Measurements from ENCODE around the gene PLCL2.

Gene PLCL2

GRCh38 chr3:17047894-17048293, 163.1 kb downstream of the PLCL2 start:
- DNase-seq: no peak

- peak; percentile 75 to 76 for DNase-seq
These were observed 165.3 kb downstream of the PLCL2 start for GRCh38 chr3:17050071-17050470.

- DNase-seq: peak; percentile 45 to 49
These were observed 165.8 kb downstream of the PLCL2 start for GRCh38 chr3:17050506-17050905.

GRCh38 chr3:17052363-17052762, 167.6 kb downstream of the PLCL2 start:
- peak; percentile 78 to 86 for DNase-seq

GRCh38 chr3:17054301-17054981, 169.7 kb downstream of the PLCL2 start:
- DNase-seq: peak in 1 of 2 donors; percentile 16

GRCh38 chr3:17054982-17055343, 170.2 kb downstream of the PLCL2 start:
- no peak for DNase-seq

- no peak for DNase-seq
These were observed 170.9 kb downstream of the PLCL2 start for GRCh38 chr3:17055374-17056276.

- no peak for DNase-seq
These were observed 172.6 kb downstream of the PLCL2 start for GRCh38 chr3:17057321-17057720.

- DNase-seq: no peak
These were observed 175.3 kb downstream of the PLCL2 start for GRCh38 chr3:17059989-17060550.

- DNase-seq: no peak
These were observed 176.2 kb downstream of the PLCL2 start for GRCh38 chr3:17061005-17061404.

- DNase-seq: no peak
These were observed 178.0 kb downstream of the PLCL2 start for GRCh38 chr3:17062736-17063135.

- DNase-seq: no peak
These were observed 178.8 kb downstream of the PLCL2 start for GRCh38 chr3:17063596-17063995.

GRCh38 chr3:17065315-17065714, 180.6 kb downstream of the PLCL2 start:
- DNase-seq: no peak

- DNase-seq: no peak
These were observed 181.1 kb downstream of the PLCL2 start for GRCh38 chr3:17065881-17066280.

- DNase-seq: no peak
These were observed 185.0 kb downstream of the PLCL2 start for GRCh38 chr3:17069754-17070153.

- no peak for DNase-seq
These were observed 185.6 kb downstream of the PLCL2 start for GRCh38 chr3:17070161-17070959.

GRCh38 chr3:17074559-17074958, 189.8 kb downstream of the PLCL2 start:
- DNase-seq: no peak

GRCh38 chr3:17075358-17075757, 190.6 kb downstream of the PLCL2 start:
- DNase-seq: no peak

- DNase-seq: no peak
These were observed 191.2 kb downstream of the PLCL2 start for GRCh38 chr3:17075907-17076306.

- peak; percentile 7 to 35 for DNase-seq
These were observed 192.3 kb downstream of the PLCL2 start for GRCh38 chr3:17076940-17077605.

GRCh38 chr3:17077606-17078005, 192.9 kb downstream of the PLCL2 start:
- DNase-seq: no peak

- no peak for DNase-seq
These were observed 194.2 kb downstream of the PLCL2 start for GRCh38 chr3:17078926-17079465.
